Aorta (tissue), 5 donors: ENCODE measurements around the gene POMGNT1. TPM values are rescaled to one million over a fixed set of nuclear protein-coding genes. Genes with fewer than 3 reads are reported as not detected.
A peak's percentile ranks its signal among the peaks of the same experiment; 100 is the strongest.
"Not testable (repeated sequence)": the region's sequence is repeated elsewhere in the genome, so short reads cannot be mapped to it uniquely, and the experiment has no call there.

ENCODE experiments used
- ATAC-seq: fragments of 200-7000 bp; cut with Tn5 transposase; one replicate; pipeline ENCODE4 v1.9.1; 2022; ENCODE audit warnings: moderate library complexity; ENCODE audit not compliant: low FRiP score
- DNase-seq, 2 donors: peaks; one replicate each; pipeline ENCODE4 v3.0.0-alpha.2; 2020
- H3K27ac ChIP-seq, 2 donors: one replicate each; pipeline ENCODE4 v1.5.1; 2013; ENCODE audit warnings: low read length in 2 of 2, mild to moderate bottlenecking in 2 of 2, moderate library complexity in 2 of 2, control low read depth in 1 of 2, inconsistent platforms in 1 of 2, low read depth in 1 of 2
- H3K27me3 ChIP-seq, 2 donors: one replicate each; pipeline ENCODE4 v1.6.1; 2013; ENCODE audit warnings: control low read depth in 1 of 2, low read length in 1 of 2, mild to moderate bottlenecking in 1 of 2, moderate library complexity in 1 of 2; ENCODE audit not compliant: insufficient read depth in 2 of 2, control insufficient read depth in 1 of 2
- H3K36me3 ChIP-seq, 2 donors: one replicate each; pipeline ENCODE4 v1.6.1; 2013; ENCODE audit warnings: control low read depth in 1 of 2, low read length in 1 of 2, mild to moderate bottlenecking in 1 of 2; ENCODE audit not compliant: insufficient read depth in 2 of 2, control insufficient read depth in 1 of 2
- H3K4me1 ChIP-seq, 2 donors: one replicate each; pipeline ENCODE4 v1.6.1; 2013; ENCODE audit warnings: low read length in 2 of 2, control low read depth in 1 of 2, mild to moderate bottlenecking in 1 of 2, moderate library complexity in 1 of 2; ENCODE audit not compliant: insufficient read depth in 2 of 2, control insufficient read depth in 1 of 2
- H3K4me3 ChIP-seq, 2 donors: one replicate each; pipeline ENCODE4 v1.5.1; 2013; ENCODE audit warnings: low read length in 2 of 2, control low read depth in 1 of 2, mild to moderate bottlenecking in 1 of 2
- H3K9me3 ChIP-seq: one replicate; pipeline ENCODE4 v1.6.1; 2013; ENCODE audit warnings: mild to moderate bottlenecking, low read length; ENCODE audit not compliant: control insufficient read depth
- whole genome bisulfite sequencing, 2 donors: extraction: QIAGEN DNeasy Blood & Tissue Kit; methylation state at CpG; one replicate each; pipeline ENCODE4 v1.1.7; 2013; 5-methylcytosine and 5-hydroxymethylcytosine counted together
- intact Hi-C, 2 donors: fragments of 100-400 bp; cut with DNase I; formaldehyde crosslinking; loops; one replicate each; pipeline versions ENCODE4 v1.14.2 to v1.15.0; 2022
- long read RNA-seq, 2 donors: library from polyadenylated mRNA; unstranded; transcript quantifications; one replicate each; pipeline ENCODE4 v2.0.0, GENCODE V29; 2020 to 2021
- polyA plus RNA-seq, 2 donors: library from polyadenylated mRNA; stranded (reverse); fragments of 200-250 nt; gene quantifications; one replicate each; pipeline ENCODE4 v1.2.3, GENCODE V29; 2013
- total RNA-seq, 2 donors: library from RNA; stranded (reverse); fragmentation: NEBNext Ultra II Directional; extraction: Animal tissue kit (Norgen Biotek cat#: 25700); gene quantifications; one replicate each; pipeline ENCODE4 v1.2.1, GENCODE V29; 2021
- donor health status: healthy with polysubstance abuse.
- donor health status: Bipolar disorder and iron deficiency.
- donor health status: DM: no; HTN: no; CAD: no.
- donor health status: DM: no; HTN: no; CAD: no.
- donor health status: DM: yes; HTN: yes; CAD: no.

Gene POMGNT1
- total RNA-seq (10 to 100 TPM; 52.8 to 56.0 TPM), polyA plus RNA-seq (100 to 1,000 TPM in 1 of 2 donors, 10 to 100 TPM in 1; 17.8 to 103 TPM)
- long read RNA-seq, donor 1, transcript POMGNT1-201 (22 exons, 2,728 nt): major isoform, 10 of 31 reads
- long read RNA-seq, donor 1, partial matches to known transcripts: 10 of 31 reads
- long read RNA-seq, donor 1, other reads (novel, unspliced or antisense): 11 of 31 reads
- long read RNA-seq, donor 2, transcript POMGNT1-201 (22 exons, 2,728 nt): major isoform, 10 of 26 reads
- long read RNA-seq, donor 2, partial matches to known transcripts: 2 of 26 reads
- long read RNA-seq, donor 2, other reads (novel, unspliced or antisense): 13 of 26 reads

DNA sequence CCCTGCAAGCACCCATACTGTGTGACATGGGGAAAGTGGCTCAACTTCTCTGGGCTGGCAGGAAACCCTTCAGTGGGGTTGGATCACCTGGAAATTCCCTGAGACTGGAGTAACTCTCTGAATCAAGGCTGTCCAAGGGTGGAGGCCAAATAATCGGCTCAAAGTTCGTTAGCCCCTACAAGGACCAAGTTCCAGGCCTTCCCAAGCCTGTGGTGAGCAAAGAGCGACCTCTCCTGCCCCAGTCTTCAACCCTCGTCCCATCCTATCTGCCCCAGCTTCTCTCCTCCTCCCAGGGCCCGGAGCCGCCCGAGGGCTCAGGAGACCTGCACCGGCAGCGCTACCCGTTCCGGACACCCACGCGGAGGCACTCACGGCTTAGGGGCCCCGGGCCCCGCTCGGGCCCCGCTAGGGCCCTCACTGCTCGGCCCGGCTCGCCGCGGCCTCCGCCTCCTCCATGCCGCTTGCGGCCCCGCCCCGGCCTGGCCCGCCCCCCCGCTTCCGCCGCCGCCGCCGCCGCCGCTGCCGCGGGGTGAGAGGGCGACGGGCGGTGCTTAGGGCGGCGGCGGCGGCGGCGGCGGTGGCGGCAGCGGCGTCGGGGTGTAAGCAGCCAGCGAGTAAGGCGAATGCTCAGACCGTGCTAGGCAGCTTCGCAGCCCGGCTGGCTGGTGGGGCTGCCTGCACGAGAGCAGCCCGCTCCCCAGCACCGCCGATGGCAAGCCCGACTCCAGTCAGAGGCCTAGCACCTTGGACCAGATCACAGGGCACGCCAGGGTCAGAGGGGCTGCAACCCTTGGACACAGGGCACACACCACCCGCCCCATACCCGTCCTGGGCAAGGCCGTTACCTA is at the start of gene POMGNT1:
Gene POMGNT1 (minus strand): TSS at position 471 of the 848 bp plus-strand sequence. CDS start 613 bp downstream, outside the sequence.
- intact Hi-C loops: loop anchor here in 1 of 2 donors (2.0 kb wide), 1 partner anchor 15 kb away; no protein-coding TSS in a partner anchor
- H3K4me1 ChIP-seq: peaks cover 0 to 7% of the 10 kb centered on the region in 2 donors
- WGBS, 2 donors: 1% methylated on average over 27 to 67 of the region's 67 CpGs
- H3K27ac ChIP-seq: peak within 1 kb of the TSS in 1 of 2 donors; percentile 37
- peak; percentile 89 for ATAC-seq
- DNase-seq: peak; percentile 73 to 90
- peaks cover 0 to 1% of the 10 kb centered on the region in 2 donors for H3K36me3 ChIP-seq
- no peaks in the 10 kb centered on the region for H3K27me3 ChIP-seq
- H3K4me3 ChIP-seq: peak within 1 kb of the TSS; percentile 39 to 47
- no peaks in the 10 kb centered on the region for H3K9me3 ChIP-seq

DNA sequence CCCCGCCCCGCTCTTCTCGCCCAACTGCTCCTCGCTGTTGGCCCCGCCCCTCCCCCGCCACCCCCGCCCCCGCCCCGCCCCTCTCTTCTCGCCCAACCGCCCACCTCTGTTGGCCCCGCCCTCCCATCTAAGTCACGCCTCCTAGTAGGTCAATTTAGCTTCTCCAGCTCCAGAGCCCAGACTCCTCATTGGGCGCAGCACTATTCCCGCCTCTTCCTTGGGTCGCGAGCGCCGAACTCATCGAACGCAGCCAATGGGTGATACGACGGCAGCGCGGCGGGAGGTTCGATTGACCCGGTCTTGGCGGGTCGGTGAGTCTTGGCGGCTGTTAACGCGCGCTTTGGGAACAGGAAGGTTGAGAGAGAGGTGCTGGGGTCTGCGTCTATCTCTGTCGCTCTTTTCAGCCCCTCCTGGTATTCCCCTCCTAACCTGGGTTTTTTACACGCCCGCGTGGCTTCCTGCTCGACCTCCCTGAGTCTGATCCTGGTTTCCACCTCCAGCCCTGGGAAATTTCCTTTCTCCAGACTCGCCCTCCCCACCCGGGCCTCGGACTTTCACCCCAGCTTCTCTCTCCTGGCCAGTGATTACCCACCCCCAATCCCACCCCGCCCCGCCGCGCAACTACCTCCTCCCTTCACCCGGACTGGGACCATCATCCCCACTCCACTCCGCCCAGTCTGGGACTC is 49.3 kb upstream of the POMGNT1 start, which contains the start of gene RAD54L:
Gene RAD54L (plus strand): TSS at position 328 of the 686 bp plus-strand sequence. CDS start 643 bp downstream, outside the sequence.
- peak within 1 kb of the TSS in 1 of 2 donors; percentile 30 for H3K27ac ChIP-seq
- H3K27me3 ChIP-seq: no peaks in the 10 kb centered on the region
- H3K9me3 ChIP-seq: no peaks in the 10 kb centered on the region
- DNase-seq (peak; percentile 98 to 99), ATAC-seq (peak; percentile 98)
- peak within 1 kb of the TSS; percentile 52 to 97 for H3K4me3 ChIP-seq
- 0 to 2% methylated on average over 41 to 49 of the region's 49 CpGs for WGBS, 2 donors
- intact Hi-C loops: loop anchor here (5.0 kb wide), 2 partner anchors 55 to 95 kb away; partner anchors contain the start of genes NSUN4 (in 2 of the 2), LRRC41 (in 1 of the 2) and UQCRH (in 1 of the 2)
- H3K36me3 ChIP-seq: no peaks in the 10 kb centered on the region
- no peaks in the 10 kb centered on the region for H3K4me1 ChIP-seq

DNA sequence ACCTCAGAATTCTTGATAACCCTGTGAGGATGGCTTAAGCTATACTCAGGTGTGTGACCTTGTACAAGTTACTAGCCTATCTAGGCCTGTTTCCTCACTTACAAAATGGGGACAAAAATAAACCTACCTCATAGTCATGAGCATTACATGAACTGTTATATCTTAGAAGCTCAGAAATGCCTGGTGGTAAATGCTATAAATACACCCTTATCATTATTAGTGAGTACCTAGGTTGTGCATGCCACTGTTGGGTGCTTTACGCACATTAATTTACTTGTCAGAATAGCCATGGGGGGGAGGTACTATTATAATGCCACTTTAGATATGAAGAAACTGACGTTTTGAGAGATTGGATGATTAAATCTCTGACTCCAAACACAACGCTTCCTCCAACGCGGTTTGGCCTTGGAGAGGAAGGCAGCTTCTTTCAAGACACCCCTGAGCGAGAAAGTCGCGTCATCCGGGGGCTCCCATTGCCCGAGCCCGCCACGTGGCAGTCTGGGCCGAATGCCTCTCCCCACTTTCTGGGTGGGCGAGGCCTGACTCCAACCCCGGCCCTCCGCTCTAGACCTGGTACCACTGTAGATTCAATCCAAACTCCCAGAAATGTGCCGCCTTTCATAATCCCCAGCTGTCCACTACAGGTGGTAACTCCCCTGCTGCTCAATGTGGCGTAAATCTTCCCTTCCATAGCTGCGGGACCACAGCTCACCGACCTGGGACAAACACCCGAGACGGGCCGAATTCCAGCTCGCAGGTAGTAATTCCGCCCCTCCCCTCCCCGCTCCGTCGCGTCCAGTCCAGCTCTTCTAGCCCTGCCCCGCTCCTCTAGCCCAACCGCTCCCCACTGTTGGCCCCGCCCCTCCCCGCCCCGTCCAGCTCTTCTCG is 48.6 kb upstream of the POMGNT1 start:
- Histone ChIP-seq H3K9me3 (no peaks in the 10 kb centered on the region), H3K4me1 (no peaks in the 10 kb centered on the region), H3K4me3 (peak overlapping the region; percentile 52 to 97), H3K27ac (peak overlapping the region in 1 of 2 donors; percentile 30), H3K27me3 (no peaks in the 10 kb centered on the region), H3K36me3 (no peaks in the 10 kb centered on the region)
- WGBS, 2 donors: 1 to 2% methylated on average over 30 to 35 of the region's 35 CpGs
- DNase-seq: peak; percentile 70 to 80
- ATAC-seq: peak; percentile 61
- intact Hi-C loops: loop anchor here (5.0 kb wide), 2 partner anchors 56 to 96 kb away; partner anchors contain the start of genes NSUN4 (in 2 of the 2), LRRC41 (in 1 of the 2) and UQCRH (in 1 of the 2)

DNA sequence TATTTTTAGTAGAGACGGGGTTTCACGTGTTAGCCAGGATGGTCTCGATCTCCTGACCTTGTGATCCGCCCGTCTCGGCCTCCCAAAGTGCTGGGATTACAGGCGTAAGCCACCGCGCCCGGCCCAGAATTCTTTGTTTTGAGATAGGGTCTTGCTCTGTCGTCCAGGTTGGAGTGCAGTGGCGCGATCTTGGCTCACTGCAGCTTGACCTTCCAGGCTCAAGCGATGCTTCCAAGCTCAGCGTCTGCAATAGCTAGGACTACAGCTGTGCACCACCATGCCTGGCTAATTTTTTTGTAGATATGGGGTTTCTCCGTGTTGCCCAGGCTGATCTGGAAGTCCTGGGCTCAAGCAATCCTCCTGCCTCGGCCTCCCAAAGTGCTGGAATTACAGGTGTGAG is 47.9 kb upstream of the POMGNT1 start:
- not testable (repeated sequence) for ATAC-seq, H3K27ac ChIP-seq, H3K27me3 ChIP-seq, H3K4me1 ChIP-seq, H3K4me3 ChIP-seq, DNase-seq, H3K9me3 ChIP-seq, H3K36me3 ChIP-seq
- intact Hi-C loops: loop anchor here (5.0 kb wide), 2 partner anchors 56 to 96 kb away; partner anchors contain the start of genes NSUN4 (in 2 of the 2), LRRC41 (in 1 of the 2) and UQCRH (in 1 of the 2)
- 92 to 96% methylated on average over 16 to 17 of the region's 17 CpGs for WGBS, 2 donors

DNA sequence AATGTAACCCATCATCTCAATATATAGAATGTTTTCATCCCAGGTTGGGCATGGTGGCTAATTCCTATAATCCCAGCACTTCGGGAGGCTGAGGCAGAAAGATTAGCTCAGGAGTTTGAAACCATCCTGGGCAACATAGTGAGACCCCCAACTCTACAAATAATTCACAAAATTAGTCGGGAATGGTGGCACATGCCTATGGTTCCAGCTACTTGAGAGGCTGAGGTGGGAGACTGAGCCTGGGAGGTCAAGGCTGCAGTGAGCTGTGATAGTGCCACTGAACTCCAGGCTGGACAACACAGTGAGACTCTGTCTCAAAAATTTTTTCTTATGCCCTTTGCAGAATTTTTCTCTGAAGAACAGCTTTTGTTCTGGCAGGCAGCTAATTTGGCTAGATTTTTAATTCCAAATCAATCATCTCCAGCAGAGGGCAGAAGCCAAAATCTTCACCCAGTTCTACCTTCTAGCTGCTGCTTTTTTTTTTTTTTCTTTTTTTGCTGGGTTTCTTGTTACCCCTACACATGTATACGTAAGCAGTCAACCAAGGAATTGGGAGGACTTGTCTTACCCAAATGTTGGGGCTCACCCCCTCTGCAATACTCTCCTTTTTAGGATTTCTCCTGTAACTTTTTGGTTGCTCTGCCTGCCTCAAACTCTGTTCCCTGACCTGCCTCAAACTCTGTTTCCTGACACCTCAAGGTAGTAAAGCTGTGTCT is 46.6 kb upstream of the POMGNT1 start:
- Histone ChIP-seq H3K4me3 (no peak overlapping the region), H3K27me3 (no peaks in the 10 kb centered on the region), H3K27ac (no peak overlapping the region), H3K4me1 (no peaks in the 10 kb centered on the region), H3K36me3 (no peaks in the 10 kb centered on the region), H3K9me3 (no peaks in the 10 kb centered on the region)
- WGBS, 2 donors: 56 to 65% methylated on average over 3 of the region's 3 CpGs
- no peak for ATAC-seq
- DNase-seq: no peak
- intact Hi-C loops: loop anchor here (5.0 kb wide), 2 partner anchors 57 to 97 kb away; partner anchors contain the start of genes NSUN4 (in 2 of the 2), LRRC41 (in 1 of the 2) and UQCRH (in 1 of the 2)

DNA sequence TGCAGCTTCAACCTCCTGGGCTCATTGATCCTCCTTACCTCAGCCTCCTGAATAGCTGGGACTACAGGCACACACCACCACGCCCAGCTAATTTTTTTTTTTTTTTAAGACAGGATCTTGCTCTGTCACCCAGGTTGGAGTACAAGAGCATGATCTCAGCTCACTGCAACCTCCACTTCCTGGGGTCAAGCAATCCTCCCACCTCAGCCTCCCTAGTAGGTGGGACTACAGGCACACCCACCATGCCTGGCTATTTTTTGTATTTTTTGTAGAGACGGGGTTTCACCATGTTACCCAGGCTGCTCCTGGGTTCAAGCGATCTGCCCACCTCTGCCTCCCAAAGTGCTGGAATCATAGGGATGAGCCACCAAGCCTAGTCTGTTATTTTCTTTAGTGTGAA is 45.6 kb upstream of the POMGNT1 start:
- H3K9me3 ChIP-seq, H3K27me3 ChIP-seq, H3K4me3 ChIP-seq, ATAC-seq, H3K27ac ChIP-seq, H3K4me1 ChIP-seq, DNase-seq, intact Hi-C loops, H3K36me3 ChIP-seq: not testable (repeated sequence)
- WGBS, 2 donors: 87 to 95% methylated on average over 3 of the region's 3 CpGs

DNA sequence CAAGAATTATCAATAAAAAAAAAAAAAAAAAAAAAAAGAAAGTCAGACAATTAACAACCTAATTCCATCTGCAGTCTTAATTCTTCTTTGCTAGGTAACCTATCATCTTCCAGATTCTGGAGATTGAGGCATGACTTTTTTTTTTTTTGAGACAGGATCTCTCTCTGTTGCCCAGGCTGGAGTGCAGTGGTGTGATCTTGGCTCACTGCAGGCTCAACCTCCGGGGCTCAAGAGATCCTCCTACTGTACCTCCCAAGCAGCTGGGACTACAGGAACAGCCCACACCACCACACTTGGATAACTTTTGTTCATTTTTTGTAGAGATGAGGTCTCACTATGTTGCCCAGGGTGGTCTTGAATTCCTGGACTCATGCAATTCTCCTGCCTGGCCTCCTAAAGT is 44.7 kb upstream of the POMGNT1 start:
- Histone ChIP-seq H3K4me3 (no peak overlapping the region), H3K36me3 (no peaks in the 10 kb centered on the region), H3K9me3 (no peaks in the 10 kb centered on the region), H3K27me3 (no peaks in the 10 kb centered on the region), H3K4me1 (no peaks in the 10 kb centered on the region), H3K27ac (no peak overlapping the region)
- intact Hi-C loops: no loop called here
- DNase-seq: no peak
- WGBS, 2 donors: 47 to 55% methylated on average over 1 of the region's 1 CpG
- no peak for ATAC-seq
